Nephron (organoid): Measurements from ENCODE around the gene ZNF423.

ENCODE experiments used
- H3K27ac Mint-ChIP-seq, 3 experiments: 2 replicates each; pipeline ENCODE4 v1.8.0; 2020; ENCODE audit warnings: mixed read lengths in 3 of 3, mild to moderate bottlenecking in 2 of 3, moderate library complexity in 1 of 3
- H3K27me3 Mint-ChIP-seq: 2 replicates; pipeline ENCODE4 v1.8.0; 2021; ENCODE audit warnings: low read depth, mild to moderate bottlenecking, moderate library complexity, mixed read lengths
- H3K36me3 Mint-ChIP-seq: 2 replicates; pipeline ENCODE4 v1.8.0; 2020; ENCODE audit warnings: low read depth, mixed read lengths
- H3K4me1 Mint-ChIP-seq: 2 replicates; pipeline ENCODE4 v1.8.0; 2020; ENCODE audit warnings: mixed read lengths
- H3K4me3 Mint-ChIP-seq, 3 experiments: 2 replicates each; pipeline ENCODE4 v1.8.0; 2020; ENCODE audit warnings: mild to moderate bottlenecking in 3 of 3, mixed read lengths in 3 of 3, moderate library complexity in 2 of 3
- H3K9me3 Mint-ChIP-seq: 2 replicates; pipeline ENCODE4 v1.8.0; 2020; ENCODE audit warnings: mixed read lengths
- CTCF ChIP-seq, 3 experiments: fragments of 200-600 bp; sonication (generic); IDR thresholded peaks; one replicate each; pipeline ENCODE4 v1.5.0; 2021; ENCODE audit warnings: antibody characterized with exemption in 3 of 3; ENCODE audit not compliant: unreplicated experiment in 3 of 3

The ZNF423 gene

GRCh38 chr16:49464877-49465504 lies 390.9 kb downstream of the ZNF423 start:
- Mint-ChIP-seq H3K27me3 (peaks cover 63% of the 10 kb centered on the region), H3K4me1 (peaks cover 9% of the 10 kb centered on the region), H3K27ac (no peak overlapping the region), H3K9me3 (no peaks in the 10 kb centered on the region), H3K36me3 (no peaks in the 10 kb centered on the region), H3K4me3 (peak overlapping the region; percentile 19 to 78 (median 69))
- peak; percentile 69 to 74 (median 71) for TF ChIP-seq CTCF (IDR thresholded peaks at IDR 0.05; ENCODE audit: unreplicated experiment in 3 of 3)

GRCh38 chr16:49464093-49464492 lies 391.8 kb downstream of the ZNF423 start:
- Mint-ChIP-seq H3K36me3 (no peaks in the 10 kb centered on the region), H3K27me3 (peaks cover 68% of the 10 kb centered on the region), H3K9me3 (no peaks in the 10 kb centered on the region), H3K4me1 (peaks cover 9% of the 10 kb centered on the region), H3K4me3 (no peak overlapping the region), H3K27ac (no peak overlapping the region)
- TF ChIP-seq CTCF (IDR thresholded peaks at IDR 0.05; ENCODE audit: unreplicated experiment in 3 of 3), result no peak

DNA sequence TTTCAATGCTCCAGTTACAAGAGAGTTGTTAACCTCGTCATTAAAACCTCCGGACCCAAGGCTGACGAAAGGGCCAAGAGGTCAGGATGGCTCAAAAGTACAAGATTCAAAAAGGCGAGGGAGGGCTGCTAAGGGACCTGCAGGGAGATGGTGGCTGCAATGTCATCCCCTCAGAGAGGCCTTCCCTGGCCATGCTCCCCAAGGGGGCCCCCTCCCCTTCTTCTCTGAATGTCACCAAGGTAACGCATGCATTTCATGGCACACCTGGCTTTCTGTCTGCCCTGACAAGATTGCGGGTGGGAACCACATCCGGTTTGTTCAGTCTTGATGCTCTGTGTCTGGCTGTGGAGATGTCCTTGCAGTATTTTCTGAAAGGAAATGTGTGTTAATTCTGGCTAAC lies 392.4 kb downstream of the ZNF423 start:
- no peak for TF ChIP-seq CTCF (IDR thresholded peaks at IDR 0.05; ENCODE audit: unreplicated experiment in 3 of 3)
- no peaks in the 10 kb centered on the region for H3K9me3 Mint-ChIP-seq
- no peak overlapping the region for H3K27ac Mint-ChIP-seq
- no peak overlapping the region for H3K4me3 Mint-ChIP-seq
- H3K4me1 Mint-ChIP-seq, result peaks cover 9% of the 10 kb centered on the region
- peaks cover 70% of the 10 kb centered on the region for H3K27me3 Mint-ChIP-seq
- H3K36me3 Mint-ChIP-seq, result no peaks in the 10 kb centered on the region

GRCh38 chr16:49462989-49463371 lies 392.9 kb downstream of the ZNF423 start:
- Mint-ChIP-seq H3K4me3 (no peak overlapping the region), H3K27me3 (peaks cover 67% of the 10 kb centered on the region), H3K27ac (no peak overlapping the region), H3K36me3 (no peaks in the 10 kb centered on the region), H3K9me3 (no peaks in the 10 kb centered on the region), H3K4me1 (peaks cover 9% of the 10 kb centered on the region)
- TF ChIP-seq CTCF (IDR thresholded peaks at IDR 0.05; ENCODE audit: unreplicated experiment in 3 of 3), result no peak

DNA sequence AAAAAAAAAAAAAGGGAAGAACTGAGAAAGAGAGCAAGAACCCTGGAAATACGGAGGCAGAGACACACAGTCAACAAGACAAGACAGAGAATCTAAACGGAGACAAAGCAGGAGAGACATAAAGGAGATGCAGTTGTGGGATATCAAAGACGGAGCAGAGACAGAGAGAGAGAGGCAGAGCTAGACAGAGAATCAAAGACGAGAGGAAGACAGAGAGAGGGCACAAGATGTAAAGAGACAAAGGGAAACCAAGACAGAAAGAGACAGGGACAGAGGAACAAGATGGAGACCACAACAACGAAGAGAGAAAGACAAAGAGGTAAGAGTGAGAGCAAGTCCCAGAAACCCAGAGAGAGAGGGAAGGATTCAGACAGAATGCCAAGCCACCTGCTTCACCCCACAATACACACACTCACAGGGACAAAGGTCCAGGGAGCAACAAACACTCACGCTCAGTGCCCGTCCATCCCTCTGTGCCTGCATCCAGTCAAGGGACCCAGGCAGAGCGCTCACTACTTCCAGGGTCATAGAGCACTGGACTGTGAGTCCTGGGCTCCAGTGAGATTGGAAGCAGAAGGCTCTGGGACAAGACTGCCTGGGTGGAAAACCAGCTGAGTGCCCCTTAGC lies 393.4 kb downstream of the ZNF423 start:
- no peak for TF ChIP-seq CTCF (IDR thresholded peaks at IDR 0.05; ENCODE audit: unreplicated experiment in 3 of 3)
- Mint-ChIP-seq H3K4me1 (peaks cover 9% of the 10 kb centered on the region), H3K27ac (no peak overlapping the region), H3K4me3 (no peak overlapping the region), H3K27me3 (peaks cover 67% of the 10 kb centered on the region), H3K36me3 (no peaks in the 10 kb centered on the region), H3K9me3 (no peaks in the 10 kb centered on the region)

GRCh38 chr16:49461517-49461951 lies 394.4 kb downstream of the ZNF423 start:
- peaks cover 59% of the 10 kb centered on the region for H3K27me3 Mint-ChIP-seq
- peaks cover 9% of the 10 kb centered on the region for H3K4me1 Mint-ChIP-seq
- H3K9me3 Mint-ChIP-seq, result no peaks in the 10 kb centered on the region
- no peak overlapping the region for H3K27ac Mint-ChIP-seq
- no peak overlapping the region for H3K4me3 Mint-ChIP-seq
- TF ChIP-seq CTCF (IDR thresholded peaks at IDR 0.05; ENCODE audit: unreplicated experiment in 3 of 3), result no peak
- H3K36me3 Mint-ChIP-seq, result no peaks in the 10 kb centered on the region
